Heart left ventricle (tissue), 16 donors: ENCODE data around the gene SUMF2. TPM values are rescaled to one million over a fixed set of nuclear protein-coding genes. Genes with fewer than 3 reads are reported as not detected.
"Not testable (repeated sequence)": the region's sequence is repeated elsewhere in the genome, so short reads cannot be mapped to it uniquely, and the experiment has no call there.

ENCODE experiments used
- ATAC-seq, 4 donors: fragments of 200-7000 bp; cut with Tn5 transposase; one replicate each; pipeline ENCODE4 v1.9.1; 2020 to 2022; ENCODE audit warnings: moderate library complexity in 4 of 4, mild to moderate bottlenecking in 3 of 4, moderate number of reproducible peaks in 1 of 4
- DNase-seq, 5 donors: peaks; one replicate each; pipeline ENCODE4 v3.0.0-alpha.2; 2020
- H3K27ac ChIP-seq, 12 donors: fragments of 200-600 bp; sonication (generic) in 4 of 12; one replicate each; pipeline versions ENCODE4 v1.5.0 to v1.8.0; 2016 to 2022; ENCODE audit warnings: mild to moderate bottlenecking in 2 of 12
- H3K27me3 ChIP-seq, 9 donors: fragments of 200-600 bp; sonication (generic) in 2 of 9; one replicate each; pipeline versions ENCODE4 v1.5.1 to v1.8.0; 2016 to 2022; ENCODE audit warnings: mild to moderate bottlenecking in 3 of 9
- H3K36me3 ChIP-seq, 9 donors: fragments of 200-600 bp; sonication (generic) in 2 of 9; one replicate each; pipeline versions ENCODE4 v1.5.0 to v1.8.0; 2018 to 2022; ENCODE audit warnings: mild to moderate bottlenecking in 2 of 9
- H3K4me1 ChIP-seq, 12 donors: fragments of 200-600 bp; sonication (generic) in 4 of 12; one replicate each; pipeline versions ENCODE4 v1.5.0 to v1.8.0; 2016 to 2022; ENCODE audit warnings: mild to moderate bottlenecking in 3 of 12
- H3K4me3 ChIP-seq, 12 donors: fragments of 200-600 bp; sonication (generic) in 4 of 12; one replicate each; pipeline versions ENCODE4 v1.5.0 to v1.8.0; 2017 to 2022; ENCODE audit warnings: mild to moderate bottlenecking in 9 of 12, moderate library complexity in 4 of 12
- H3K9me3 ChIP-seq, 12 donors: fragments of 200-600 bp; sonication (generic) in 4 of 12; one replicate each; pipeline versions ENCODE4 v1.5.0 to v1.8.0; 2016 to 2022; ENCODE audit warnings: mild to moderate bottlenecking in 1 of 12
- CTCF ChIP-seq, 12 donors: fragments of 200-600 bp; sonication (generic) in 4 of 12; IDR thresholded peaks; one replicate each; pipeline versions ENCODE4 v1.5.0 to v1.8.0; 2018 to 2022; ENCODE audit warnings: antibody characterized with exemption in 12 of 12, mild to moderate bottlenecking in 5 of 12
- POLR2A ChIP-seq, 2 donors: fragments of 450-650 bp; IDR thresholded peaks; one replicate each; pipeline ENCODE4 v1.6.1; 2017; ENCODE audit warnings: antibody characterized with exemption in 2 of 2, mild to moderate bottlenecking in 2 of 2, moderate library complexity in 2 of 2
- WGBS, 4 donors: extraction: QIAGEN DNeasy Blood & Tissue Kit in 2 of 4; methylation state at CpG; one replicate each; pipeline versions ENCODE4 v1.1.5 to v1.1.7; 2013 to 2018; 5-methylcytosine and 5-hydroxymethylcytosine counted together
- intact Hi-C, 10 donors: fragments of 100-400 bp; cut with DNase I; formaldehyde crosslinking; loops; one replicate each; pipeline versions ENCODE4 v1.11.1 to v1.14.2; 2022
- polyA plus RNA-seq, 2 donors: library from polyadenylated mRNA; stranded (reverse); fragments of 200-250 nt; gene quantifications; one replicate each; pipeline ENCODE4 v1.2.3, GENCODE V29; 2013
- total RNA-seq, 9 donors: library from RNA; depleted of rRNA in 2 of 9; stranded (reverse); fragments of >200 nt in 2 of 9; fragmentation: NEBNext Ultra II Directional in 3 of 9; extraction: Animal tissue kit (Norgen Biotek cat#: 25700) in 3 of 9; gene quantifications; one replicate each; pipeline versions ENCODE4 v1.1.0 to v1.2.4, GENCODE V29; 2016 to 2023
- donor health status: ischemic (EF 13 %, LVEDD 7.1; RV severe dilation, severe dysfunction).
- donor health status: healthy with polysubstance abuse.
- donor health status: DM: no; HTN: yes; CAD: no.
- donor health status: DM: no; HTN: no; CAD: no.
- donor health status: ischemic (EF 25% LVEDD 6.9; RV normal size, moderate dysfunction).
- donor health status: ischemic (EF 25% LVEDD 5.7; RV mildly dilated, moderate dysfunction).
- donor health status: healthy.
- donor health status: DM: yes; HTN: yes; CAD: no.
- donor health status: ischemic (EF 35%, LVEDD 5.7; RV mildly dilated, moderate dysfunction).
- donor health status: nonischemic (EF 11% LVEDD 7.7; RV severe dilation, severe dysfunction).
- donor health status: DM: yes; HTN: yes; CAD: no.
- donor health status: PGD.
- donor health status: ischemic (EF 29% LVEDD 5.4; RV normal size, mild dysfunction).
- donor health status: nonischemic (EF 23%, LVEDD 6.1; RV moderate dilation, normal function).

SUMF2 gene
- total and polyA plus RNA-seq, 11 donors, result 23.1 to 61.5 (median 34.5) TPM

GRCh38 chr7:56086761-56087160 lies 22.7 kb downstream of the SUMF2 start:
- Histone ChIP-seq H3K9me3 (no peaks in the 10 kb centered on the region), H3K36me3 (peaks cover 0 to 56% (median 39%) of the 10 kb centered on the region in 9 donors), H3K4me1 (peaks cover 0 to 29% (median 11%) of the 10 kb centered on the region in 12 donors), H3K4me3 (no peak overlapping the region), H3K27me3 (no peaks in the 10 kb centered on the region), H3K27ac (no peak overlapping the region)
- ATAC-seq (no peak), DNase-seq (no peak)
- WGBS, 4 donors, result 86 to 98% (median 95%) methylated on average over 5 to 7 of the region's 7 CpGs
- intact Hi-C loops, result no loop called here
- TF ChIP-seq POLR2A (IDR thresholded peaks at IDR 0.05) (no peak), CTCF (IDR thresholded peaks at IDR 0.05) (no peak)

GRCh38 chr7:56087445-56087844 lies 23.4 kb downstream of the SUMF2 start:
- 89 to 95% (median 92%) methylated on average over 16 of the region's 16 CpGs for WGBS, 4 donors
- peaks cover 0 to 50% (median 34%) of the 10 kb centered on the region in 9 donors for H3K36me3 ChIP-seq

GRCh38 chr7:56091591-56091990 lies 27.5 kb downstream of the SUMF2 start:
- WGBS, 4 donors, result 48 to 68% (median 55%) methylated on average over 3 of the region's 3 CpGs
- H3K4me1 ChIP-seq, result peaks cover 0 to 32% (median 18%) of the 10 kb centered on the region in 12 donors
- ATAC-seq, result peak; percentile 91 to 96 (median 92)
- peak; percentile 72 to 90 (median 77) for DNase-seq
- TF ChIP-seq CTCF (IDR thresholded peaks at IDR 0.05), result no peak
- TF ChIP-seq POLR2A (IDR thresholded peaks at IDR 0.05), result no peak
- peak overlapping the region in 7 of 12 donors; percentile 29 to 56 (median 39) for H3K4me3 ChIP-seq
- peak overlapping the region; percentile 57 to 94 (median 85) for H3K27ac ChIP-seq
- intact Hi-C loops, result loop anchor here in 1 of 10 donors (5.0 kb wide), 1 partner anchor 124 kb away; no protein-coding TSS in a partner anchor
- H3K27me3 ChIP-seq, result no peaks in the 10 kb centered on the region
- peaks cover 0 to 28% (median 22%) of the 10 kb centered on the region in 9 donors for H3K36me3 ChIP-seq
- no peaks in the 10 kb centered on the region for H3K9me3 ChIP-seq

More at GRCh38 chr7:56087445-56087844, 23.4 kb downstream of the SUMF2 start:
- TF ChIP-seq POLR2A (IDR thresholded peaks at IDR 0.05) (no peak), CTCF (IDR thresholded peaks at IDR 0.05) (no peak)
- intact Hi-C loops, result no loop called here
- DNase-seq (no peak), ATAC-seq (no peak)
- no peak overlapping the region for H3K27ac ChIP-seq
- no peaks in the 10 kb centered on the region for H3K9me3 ChIP-seq
- peaks cover 0 to 35% (median 18%) of the 10 kb centered on the region in 12 donors for H3K4me1 ChIP-seq
- no peaks in the 10 kb centered on the region for H3K27me3 ChIP-seq
- H3K4me3 ChIP-seq, result no peak overlapping the region

- H3K27me3 ChIP-seq, H3K9me3 ChIP-seq, DNase-seq: not testable (repeated sequence)
- peaks cover 0 to 21% (median 15%) of the 10 kb centered on the region in 9 donors for H3K36me3 ChIP-seq
- 20 to 32% (median 24%) methylated on average over 6 of the region's 6 CpGs for WGBS, 4 donors
- peaks cover 0 to 32% (median 18%) of the 10 kb centered on the region in 12 donors for H3K4me1 ChIP-seq
- ATAC-seq, result peak in 3 of 4 donors; percentile 5 to 14 (median 13)
- H3K4me3 ChIP-seq, result peak overlapping the region in 11 of 12 donors; percentile 25 to 56 (median 43)
- intact Hi-C loops, result loop anchor here in 2 of 10 donors (2.0 to 5.0 kb wide), 3 partner anchors 14 to 125 kb away; partner anchors contain the start of gene CHCHD2 (in 1 of the 2)
- H3K27ac ChIP-seq, result peak overlapping the region; percentile 57 to 94 (median 85)
These were observed 28.3 kb downstream of the SUMF2 start for GRCh38 chr7:56092388-56092787.
